Measurements from ENCODE around the gene EFCAB13.
"Not testable (repeated sequence)": the region's sequence is repeated elsewhere in the genome, so short reads cannot be mapped to it uniquely, and the experiment has no call there.

EFCAB13 gene

DNA sequence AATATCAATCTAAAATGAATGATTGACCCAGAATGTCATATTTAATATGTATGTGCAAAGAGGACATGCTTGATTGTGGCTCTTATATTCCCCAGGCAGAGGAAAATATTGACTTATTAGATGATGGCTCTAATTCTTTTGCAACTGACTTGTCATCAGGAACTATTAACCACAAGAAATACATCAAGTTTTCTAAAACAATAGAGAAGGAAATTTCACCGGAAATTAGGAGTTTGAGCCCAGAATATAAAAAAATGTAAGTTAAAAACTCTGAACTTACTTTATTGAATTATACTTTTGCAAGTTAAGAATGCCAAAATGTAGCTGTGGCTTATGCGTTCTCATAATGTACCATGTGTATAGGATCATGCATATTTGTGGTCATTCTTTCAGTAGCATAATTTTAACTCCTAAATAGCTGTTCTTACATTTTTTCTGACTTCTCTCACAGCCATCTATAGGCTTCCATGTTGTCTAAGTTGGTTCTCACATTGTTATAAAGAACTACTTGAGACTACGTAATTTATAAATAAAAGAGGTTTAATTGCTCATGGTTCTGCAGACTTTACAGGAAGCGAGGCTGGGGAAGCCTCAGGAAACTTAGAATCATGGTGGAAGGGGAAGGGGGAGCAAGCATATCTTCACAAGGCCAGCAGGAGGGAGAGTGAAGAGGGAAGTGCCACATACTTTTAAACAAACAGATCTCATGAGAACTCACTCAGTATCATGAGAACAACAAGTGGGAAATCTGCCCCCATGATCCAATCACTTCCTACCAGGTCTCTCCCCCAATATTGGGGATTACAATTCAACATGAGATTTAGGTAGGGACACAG, 11.6 kb downstream of the EFCAB13 start:
- no peak for DNase-seq

GRCh38 chr17:47338026-47338425, 14.3 kb downstream of the EFCAB13 start:
- DNase-seq: no peak

DNA sequence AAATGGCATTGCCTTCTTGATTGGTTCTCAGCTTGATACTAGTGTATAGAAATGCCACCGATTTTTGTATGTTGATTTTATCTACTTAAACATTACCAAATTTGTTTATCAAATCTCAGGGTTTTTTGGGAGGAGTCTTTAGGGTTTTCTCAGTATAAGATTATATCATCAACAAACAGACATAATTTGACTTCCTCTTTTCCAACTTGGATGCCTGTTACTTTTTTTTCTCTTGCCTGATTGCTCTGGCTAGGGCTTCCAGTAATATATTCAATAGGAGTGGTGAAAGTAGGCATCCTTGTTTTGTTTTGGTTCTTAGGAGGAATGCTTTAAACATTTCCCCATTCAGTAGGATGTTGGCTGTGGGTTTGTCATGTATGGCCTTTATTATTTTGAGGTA, 29.1 kb downstream of the EFCAB13 start:
- DNase-seq: no peak

DNA sequence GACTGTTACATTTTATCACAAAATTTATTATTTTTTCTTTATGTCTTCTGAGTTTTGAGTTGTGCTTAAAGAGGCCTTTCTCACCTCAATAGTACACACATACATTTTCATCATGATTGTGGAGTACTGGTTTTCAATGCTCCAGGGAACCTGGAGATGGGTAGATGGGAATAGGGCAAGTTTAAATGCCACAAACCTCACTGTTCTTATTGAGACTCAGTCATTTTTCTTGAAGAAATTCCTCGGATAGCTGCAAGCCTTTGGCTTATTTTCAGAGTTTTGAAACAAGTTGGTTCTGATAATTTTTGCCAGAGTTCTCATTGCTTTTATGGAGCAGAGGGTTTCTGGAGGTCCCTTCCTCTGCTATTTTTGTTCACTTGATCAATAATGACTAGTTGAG, 34.9 kb downstream of the EFCAB13 start:
- DNase-seq: no peak

DNA sequence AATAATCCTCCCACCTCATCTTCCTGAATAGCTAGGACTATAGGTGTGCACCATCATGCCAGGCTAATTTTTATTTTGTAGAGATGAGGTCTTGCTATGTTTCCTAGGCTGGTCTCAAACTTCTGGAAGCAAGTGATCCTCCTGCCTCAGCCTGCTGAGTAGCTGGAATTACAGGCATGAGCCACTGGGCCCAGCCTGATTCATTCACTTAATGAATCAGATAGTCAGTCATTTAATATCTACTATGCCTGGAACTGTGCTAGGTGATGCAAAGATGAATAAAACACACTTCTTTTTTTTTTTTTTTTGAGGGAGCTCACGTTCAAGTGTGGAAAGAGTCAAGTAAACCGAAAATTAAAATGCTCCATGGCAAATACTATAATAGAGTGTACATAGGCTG, 39.4 kb downstream of the EFCAB13 start:
- no peak for DNase-seq

GRCh38 chr17:47367257-47367656, 43.5 kb downstream of the EFCAB13 start:
- DNase-seq: no peak

GRCh38 chr17:47368262-47368661, 44.5 kb downstream of the EFCAB13 start:
- no peak for DNase-seq

- not testable (repeated sequence) for DNase-seq
Measured at GRCh38 chr17:47370899-47371298, 47.1 kb downstream of the EFCAB13 start.

GRCh38 chr17:47373002-47373401, 49.2 kb downstream of the EFCAB13 start:
- no peak for DNase-seq

- no peak for DNase-seq
Measured at GRCh38 chr17:47376247-47376646, 52.5 kb downstream of the EFCAB13 start.

DNA sequence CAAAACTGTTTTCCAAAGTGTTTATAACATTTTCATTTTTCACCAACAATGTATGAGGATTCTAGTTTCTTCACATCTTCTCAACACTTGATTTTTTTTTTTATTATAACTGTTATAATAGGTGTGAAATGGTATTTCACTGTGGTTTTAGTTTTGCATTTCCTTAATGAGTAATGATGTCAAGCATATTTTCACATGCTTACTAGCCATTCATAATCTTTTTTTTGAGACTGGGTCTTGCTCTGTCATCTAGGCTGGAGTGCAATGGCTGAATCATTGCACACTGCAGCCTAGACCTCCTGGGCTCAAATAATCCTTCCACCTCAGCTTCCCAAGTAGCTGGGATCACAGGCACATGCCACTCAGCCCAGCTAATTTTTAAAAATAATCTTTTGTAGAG, 65.1 kb downstream of the EFCAB13 start:
- no peak for DNase-seq

DNA sequence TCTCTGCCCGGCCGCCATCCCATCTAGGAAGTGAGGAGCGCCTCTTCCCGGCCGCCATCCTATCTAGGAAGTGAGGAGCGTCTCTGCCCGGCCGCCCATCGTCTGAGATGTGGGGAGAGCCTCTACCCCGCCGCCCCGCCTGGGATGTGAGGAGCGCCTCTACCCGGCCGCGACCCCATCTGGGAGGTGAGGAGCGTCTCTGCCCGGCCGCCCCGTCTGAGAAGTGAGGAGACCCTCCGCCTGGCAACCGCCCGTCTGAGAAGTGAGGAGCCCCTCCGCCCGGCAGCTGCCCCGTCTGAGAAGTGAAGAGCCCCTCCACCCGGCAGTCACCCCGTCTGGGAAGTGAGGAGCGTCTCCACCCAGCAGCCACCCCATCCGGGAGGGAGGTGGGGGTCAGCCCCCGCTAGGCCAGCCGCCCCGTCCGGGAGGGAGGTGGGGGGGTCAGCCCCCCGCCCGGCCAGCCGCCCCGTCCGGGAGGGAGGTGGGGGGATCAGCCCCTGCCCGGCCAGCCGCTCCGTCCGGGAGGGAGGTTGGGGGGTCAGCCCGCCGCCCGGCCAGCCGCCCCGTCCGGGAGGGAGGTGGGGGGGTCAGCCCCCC, 73.9 kb downstream of the EFCAB13 start:
- not testable (repeated sequence) for DNase-seq

GRCh38 chr17:47400333-47400732, 76.6 kb downstream of the EFCAB13 start:
- DNase-seq: no peak

GRCh38 chr17:47401100-47401499, 77.3 kb downstream of the EFCAB13 start:
- no peak for DNase-seq

GRCh38 chr17:47404006-47404405, 80.3 kb downstream of the EFCAB13 start:
- no peak for DNase-seq

- no peak for DNase-seq
Measured at GRCh38 chr17:47404875-47405274, 81.1 kb downstream of the EFCAB13 start.

GRCh38 chr17:47413872-47414271, 90.1 kb downstream of the EFCAB13 start:
- DNase-seq: no peak

- DNase-seq: no peak
Measured at GRCh38 chr17:47414612-47415011, 90.9 kb downstream of the EFCAB13 start.

DNA sequence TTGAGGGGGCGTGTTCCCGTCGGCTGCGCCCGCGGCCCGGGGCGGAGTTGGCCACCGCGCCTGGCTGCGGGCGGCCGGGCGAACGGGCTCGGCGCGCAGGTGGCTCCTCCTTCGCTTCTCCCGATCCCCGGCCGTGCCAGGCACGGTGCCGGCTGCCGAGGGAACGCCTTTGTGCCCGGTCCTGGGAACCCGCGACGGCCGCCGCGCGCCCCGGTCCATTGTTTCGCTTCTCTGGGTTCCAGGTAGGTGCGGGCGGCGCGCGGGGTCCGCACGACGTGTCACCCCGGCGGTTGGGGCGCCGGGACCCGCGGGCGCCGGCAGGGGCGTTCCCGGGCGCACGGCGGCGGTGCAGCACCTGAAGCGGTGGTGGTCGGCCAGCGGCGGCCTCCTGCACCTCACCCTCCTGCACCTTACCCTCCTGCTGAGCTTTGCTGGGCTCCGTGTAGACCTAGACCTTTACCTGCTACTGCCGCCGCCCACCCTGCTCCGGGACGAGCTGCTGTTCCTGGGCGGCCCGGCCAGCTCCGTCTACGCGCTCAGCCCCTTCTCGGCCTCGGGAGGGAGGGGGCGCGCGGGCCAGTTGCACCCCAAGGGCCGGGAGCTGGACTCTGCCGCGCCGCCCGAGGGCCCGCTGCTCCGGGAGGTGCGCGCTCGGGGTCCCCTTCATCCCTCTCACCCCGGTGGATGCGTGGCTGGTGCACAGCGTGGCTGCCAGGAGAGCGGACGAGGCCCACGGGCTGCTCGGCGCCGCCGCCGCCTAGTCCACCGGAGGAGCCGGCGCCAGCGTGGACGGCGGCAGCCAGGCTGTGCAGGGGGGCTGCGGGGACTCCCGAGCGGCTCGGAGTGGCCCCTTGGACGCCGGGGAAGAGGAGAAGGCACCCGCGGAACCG, 99.9 kb downstream of the EFCAB13 start:
- DNase-seq: no peak

- not testable (repeated sequence) for DNase-seq
Measured at GRCh38 chr17:47425233-47425632, 101.5 kb downstream of the EFCAB13 start.

GRCh38 chr17:47425887-47426635, 102.3 kb downstream of the EFCAB13 start:
- not testable (repeated sequence) for DNase-seq

GRCh38 chr17:47427985-47428384, 104.2 kb downstream of the EFCAB13 start:
- no peak for DNase-seq

- not testable (repeated sequence) for DNase-seq
Measured at GRCh38 chr17:47432240-47432639, 108.5 kb downstream of the EFCAB13 start.

All from NCI-H146 (cell line).